LNCAP (cell line): Measurements from ENCODE around the gene FBLN2.

ENCODE experiments used
- CTCF ChIP-seq: fragments of 450-650 bp; IDR thresholded peaks from 2 replicates; pipeline ENCODE4 v1.5.1; 2017; ENCODE audit warnings: mild to moderate bottlenecking

Gene FBLN2

GRCh38 chr3:13651775-13652428, 103.0 kb downstream of the FBLN2 start:
- no peak for TF ChIP-seq CTCF

GRCh38 chr3:13652728-13653127, 103.8 kb downstream of the FBLN2 start:
- no peak for TF ChIP-seq CTCF

DNA sequence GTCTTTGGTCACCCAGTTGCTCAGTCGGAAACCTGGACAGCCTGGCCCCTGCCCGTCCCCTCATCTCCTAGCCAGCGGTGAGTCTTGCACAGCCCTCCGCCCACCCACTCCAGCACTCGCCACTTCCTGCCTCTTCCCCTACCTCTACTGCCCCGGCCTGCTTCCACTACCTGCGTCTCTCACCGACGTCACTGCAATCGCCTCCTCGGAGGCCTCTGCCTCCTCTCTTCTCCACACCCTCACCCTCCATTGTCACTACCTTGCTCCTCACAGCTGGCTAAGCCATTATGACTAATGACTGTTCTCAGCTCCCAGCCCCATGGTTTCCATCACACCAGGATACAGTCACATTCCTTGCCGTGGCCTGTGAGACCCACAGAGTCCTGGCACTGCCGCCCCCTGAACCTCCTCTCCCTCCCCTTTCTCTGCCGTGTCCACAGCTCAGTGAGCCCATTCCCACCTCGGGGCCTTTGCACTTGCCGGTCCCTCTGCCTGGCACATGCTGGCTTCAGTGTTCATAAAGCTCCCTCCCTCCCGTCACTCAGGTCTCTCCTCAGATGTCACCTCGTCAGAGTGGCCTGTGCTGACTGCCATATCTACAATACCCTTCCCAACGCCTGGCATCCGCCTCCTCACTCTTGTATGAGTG, 104.8 kb downstream of the FBLN2 start:
- TF ChIP-seq CTCF, result no peak

- no peak for TF ChIP-seq CTCF
Observed at GRCh38 chr3:13654330-13655060, 105.6 kb downstream of the FBLN2 start.

GRCh38 chr3:13655061-13655913, 106.4 kb downstream of the FBLN2 start:
- TF ChIP-seq CTCF, result peak; percentile 76

DNA sequence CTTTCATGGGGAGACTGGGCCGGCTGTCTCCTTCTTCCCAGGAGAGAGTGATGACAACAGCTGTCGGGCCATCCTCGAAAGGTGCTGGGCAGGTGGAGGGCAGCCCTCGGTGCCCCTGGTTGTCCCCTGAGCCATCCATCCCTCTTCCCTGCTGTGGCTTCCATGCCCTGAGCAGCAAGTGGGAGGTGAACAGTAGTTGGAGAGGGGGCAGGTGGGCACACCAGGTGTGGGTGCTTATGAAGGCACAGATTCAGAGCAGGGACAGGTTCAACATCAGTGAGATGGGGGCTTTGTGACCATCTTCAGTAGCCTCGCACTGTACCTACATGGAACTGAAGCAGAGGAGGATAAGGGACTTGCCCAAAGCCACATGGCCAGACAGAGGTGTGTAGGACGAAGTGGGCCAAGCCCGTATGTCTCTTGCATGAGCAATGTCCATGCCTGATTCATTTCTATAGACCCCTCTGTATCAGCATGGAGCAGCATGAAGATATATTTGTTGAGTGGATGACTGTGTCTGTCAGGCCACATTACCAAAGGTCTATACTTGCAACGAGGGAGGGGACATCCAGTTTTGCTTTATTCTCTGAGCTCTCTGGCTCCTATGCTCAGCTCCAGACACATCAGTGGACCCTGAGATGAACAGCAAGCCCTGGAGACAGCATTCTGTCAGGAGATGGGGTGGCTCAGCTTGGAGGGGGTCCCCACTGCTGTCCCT, 107.8 kb downstream of the FBLN2 start:
- TF ChIP-seq CTCF, result no peak
